ENCODE results near the gene TMEM125.

DNA sequence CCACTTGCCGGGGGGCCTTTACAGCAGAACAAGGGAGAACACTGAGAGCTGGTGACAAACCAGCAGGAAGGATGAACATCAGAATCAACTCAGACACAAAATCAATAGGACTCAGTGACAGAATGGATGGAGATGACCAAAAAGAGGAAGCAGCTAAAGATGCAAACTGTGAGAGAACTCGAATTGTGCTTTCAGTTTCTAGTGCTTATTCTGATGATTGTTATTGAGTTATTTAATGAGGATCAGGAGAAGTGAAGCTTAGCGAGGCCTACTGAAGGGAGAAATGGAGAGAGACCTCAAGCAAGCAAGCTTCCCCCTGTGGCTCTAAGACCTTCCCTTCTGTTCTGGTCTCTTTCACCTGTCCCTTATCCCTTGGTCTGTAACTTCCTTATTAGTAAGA is 30.3 kb upstream of the TMEM125 start:
- TF ChIP-seq CTCF (IDR thresholded peaks at IDR 0.05; ENCODE audit: insufficient read depth, low read length, poor library complexity, severe bottlenecking) (no peak), EZH2phosphoT487 (conservative IDR thresholded peaks at IDR 0.05; ENCODE audit: low read length) (no peak)

Measured in SU-DHL-6 (cell line).